G401.6 (cell line): ENCODE results near the gene POC1B.

Experiments used
- FAIRE-seq: peaks from 2 replicates; lab custom pipeline; 2012; peaks lifted over from hg19 to GRCh38; lab: Jason Lieb, UNC

Gene POC1B

DNA sequence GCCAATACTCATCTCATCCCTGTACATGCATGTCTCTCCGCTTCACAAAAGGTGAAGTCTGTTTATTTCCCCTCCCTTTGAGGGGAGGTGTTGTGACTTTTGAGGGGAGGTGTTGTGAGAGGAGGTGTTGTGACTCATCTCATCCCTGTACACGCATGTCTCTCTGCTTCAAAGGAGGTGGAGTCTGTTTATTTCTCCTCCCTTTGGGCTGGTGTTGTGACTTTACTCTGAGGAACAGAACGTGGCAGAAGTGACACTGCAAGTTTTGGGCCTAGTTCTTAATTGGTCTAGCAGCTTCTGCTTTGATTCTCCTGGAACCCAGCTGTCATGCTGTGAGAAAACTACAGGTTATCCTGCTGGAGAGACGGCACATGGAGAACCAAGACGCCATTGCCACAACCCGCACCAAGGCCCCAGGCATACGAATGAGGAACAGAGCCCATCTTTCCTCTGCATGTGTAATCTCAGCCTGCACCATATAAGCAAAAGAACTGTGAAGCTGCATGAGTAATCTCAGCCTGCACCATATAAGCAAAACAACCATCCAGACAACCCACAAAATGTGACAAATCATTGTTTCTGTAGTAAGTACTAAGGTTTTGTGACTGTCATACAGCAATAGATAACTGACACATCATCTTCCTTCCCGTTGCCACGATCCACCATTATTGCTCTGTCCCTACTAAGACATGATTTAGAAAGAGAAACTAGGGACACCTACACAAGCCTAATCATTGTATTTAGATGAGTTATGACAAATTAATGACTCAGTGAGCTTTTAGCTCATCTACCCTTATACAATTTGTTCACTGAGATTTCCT is 31.2 kb downstream of the POC1B start:
- no peak for FAIRE-seq

- no peak for FAIRE-seq
These were observed 32.1 kb downstream of the POC1B start for GRCh38 chr12:89493670-89494302.

GRCh38 chr12:89492883-89493282 is 33.0 kb downstream of the POC1B start:
- no peak for FAIRE-seq

GRCh38 chr12:89490922-89491321 is 34.9 kb downstream of the POC1B start:
- no peak for FAIRE-seq

GRCh38 chr12:89486264-89486663 is 39.6 kb downstream of the POC1B start:
- FAIRE-seq: no peak

DNA sequence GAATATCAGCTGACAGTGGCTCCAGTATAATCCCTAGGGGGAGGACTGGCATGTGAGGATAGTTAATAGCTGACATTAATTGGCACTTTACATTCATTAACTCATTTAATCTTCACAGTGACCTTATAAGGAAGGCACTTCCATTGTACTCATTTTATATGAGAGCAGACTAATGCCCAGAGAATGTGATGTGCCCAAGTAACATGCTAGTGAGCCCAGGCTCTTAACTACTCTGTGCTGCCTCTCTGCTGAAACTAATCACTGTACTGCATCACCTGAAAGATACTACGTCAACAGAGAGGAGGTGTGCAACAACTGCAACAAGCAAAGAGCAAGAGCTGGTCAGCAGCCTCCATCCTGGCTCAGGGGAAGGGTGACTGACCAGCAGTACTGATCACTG is 41.4 kb downstream of the POC1B start:
- FAIRE-seq: no peak

GRCh38 chr12:89481213-89481914 is 44.5 kb downstream of the POC1B start:
- FAIRE-seq: no peak

- FAIRE-seq: no peak
These were observed 45.9 kb downstream of the POC1B start for GRCh38 chr12:89479982-89480381.

DNA sequence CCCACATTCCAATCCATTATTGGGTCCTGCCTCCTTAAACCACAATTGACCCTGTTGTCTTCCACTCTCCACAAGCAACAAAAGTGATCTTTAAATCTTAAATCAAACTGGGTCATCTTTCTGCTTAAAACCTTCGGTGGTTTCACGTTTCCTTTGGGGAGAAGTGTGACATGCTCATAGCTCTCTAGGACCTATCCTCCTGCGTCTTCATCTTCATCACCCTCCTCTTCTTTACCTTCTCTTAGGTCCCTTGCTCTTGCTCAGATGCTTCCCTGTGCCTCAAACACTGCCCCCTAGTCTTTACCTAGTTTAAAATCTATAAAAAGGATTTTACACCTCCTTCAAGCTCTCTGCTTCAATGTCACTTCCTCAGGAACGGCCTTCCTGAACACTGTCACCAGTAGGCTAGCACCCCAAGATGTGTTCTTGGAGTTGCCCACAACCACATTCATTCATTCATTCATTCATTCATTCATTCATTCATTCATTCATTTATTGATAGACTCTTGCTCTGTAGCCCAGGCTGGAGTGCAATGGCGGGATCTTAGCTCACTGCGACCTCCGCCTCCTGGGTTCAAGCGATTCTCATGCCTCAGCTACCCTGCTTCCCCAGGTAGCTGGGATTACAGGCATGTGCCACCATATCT is 48.1 kb downstream of the POC1B start:
- no peak for FAIRE-seq

DNA sequence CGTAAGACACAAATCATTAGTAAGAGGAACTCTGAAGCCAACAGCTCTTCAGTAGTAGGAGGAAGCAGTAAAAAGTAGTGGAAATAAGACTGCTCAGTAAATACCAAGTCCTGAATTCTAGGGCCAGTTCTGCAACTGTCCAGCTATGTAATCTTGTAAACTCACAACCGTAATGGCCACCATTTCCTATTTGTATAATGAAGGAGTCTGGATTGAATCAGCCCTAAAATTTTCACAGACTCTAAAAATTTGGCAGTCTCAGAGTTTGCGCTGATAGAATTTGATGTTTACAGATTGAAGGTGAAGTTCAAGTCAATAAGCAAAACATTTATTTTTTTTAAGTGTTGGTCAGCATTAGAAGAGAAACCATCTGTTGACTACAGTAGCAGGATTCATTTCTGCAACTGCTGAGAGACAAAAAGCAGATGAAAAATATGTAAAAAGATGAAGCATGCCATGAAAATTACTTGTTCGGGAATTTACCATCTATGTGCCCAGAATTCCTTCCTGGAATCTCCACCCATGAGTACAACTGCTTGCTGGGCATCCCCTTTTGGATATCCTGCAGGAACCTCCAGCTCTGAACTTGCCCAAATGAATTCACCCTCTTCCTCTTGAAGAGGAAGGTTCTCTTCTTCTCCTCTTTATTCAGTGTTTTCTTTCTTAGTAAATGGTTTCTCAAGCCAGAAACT is 48.8 kb downstream of the POC1B start:
- no peak for FAIRE-seq

GRCh38 chr12:89476232-89476631 is 49.6 kb downstream of the POC1B start:
- FAIRE-seq: no peak

DNA sequence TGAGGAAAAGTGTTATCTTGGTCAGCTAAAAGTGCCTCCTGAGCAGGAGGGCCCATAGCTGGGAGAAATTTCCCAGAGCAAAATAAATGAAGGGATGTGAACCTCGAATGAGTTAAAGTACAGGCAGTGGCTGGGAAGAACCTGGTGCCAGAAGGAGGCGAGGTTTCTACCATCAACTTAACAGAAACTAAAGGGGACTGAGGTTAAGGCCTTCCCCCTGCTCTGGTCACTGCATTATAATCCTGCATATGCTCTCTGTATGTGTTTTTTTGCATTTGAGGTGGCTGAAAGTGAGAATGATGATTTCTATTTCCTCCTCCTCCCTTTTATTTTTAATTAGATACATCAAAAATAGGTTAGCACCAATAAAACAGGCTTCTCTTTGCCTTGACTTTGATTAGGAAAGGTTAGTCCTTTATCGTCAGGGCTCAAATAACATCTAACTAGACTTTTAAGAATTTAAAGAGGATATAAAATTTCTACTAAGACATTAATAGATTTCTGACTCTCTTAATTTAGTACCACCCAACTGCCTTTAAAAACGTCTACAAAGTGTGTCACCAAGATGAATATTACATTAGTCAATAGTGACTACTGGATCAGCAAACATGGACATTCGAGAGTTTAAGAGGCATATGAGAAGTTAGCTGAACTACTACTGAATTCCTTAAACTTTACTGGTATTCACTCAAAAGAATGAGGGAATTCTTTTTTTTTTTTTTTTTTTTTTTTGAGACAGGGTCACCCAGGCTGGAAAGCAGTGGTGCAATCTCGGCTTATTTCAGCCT is 50.5 kb downstream of the POC1B start:
- FAIRE-seq: no peak

DNA sequence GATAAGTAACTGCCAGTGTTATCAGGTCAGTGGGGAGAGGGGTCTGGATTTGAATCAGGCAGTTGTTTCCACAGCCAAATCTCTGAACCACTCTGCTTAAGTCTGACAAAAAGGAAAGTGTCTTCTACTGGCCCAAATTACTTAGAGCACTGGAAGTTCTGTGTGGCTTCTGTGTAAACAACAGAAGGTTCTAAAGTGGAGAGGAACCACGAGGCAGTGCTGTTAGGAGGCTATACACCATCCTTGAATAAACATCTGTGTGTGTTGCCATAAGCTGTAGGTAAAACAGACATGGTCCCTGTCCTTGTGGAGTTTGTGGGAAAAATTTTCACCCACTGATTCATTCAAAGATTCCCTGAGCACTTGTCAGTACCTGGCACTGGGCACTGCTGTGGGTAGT is 51.2 kb downstream of the POC1B start:
- FAIRE-seq: no peak

DNA sequence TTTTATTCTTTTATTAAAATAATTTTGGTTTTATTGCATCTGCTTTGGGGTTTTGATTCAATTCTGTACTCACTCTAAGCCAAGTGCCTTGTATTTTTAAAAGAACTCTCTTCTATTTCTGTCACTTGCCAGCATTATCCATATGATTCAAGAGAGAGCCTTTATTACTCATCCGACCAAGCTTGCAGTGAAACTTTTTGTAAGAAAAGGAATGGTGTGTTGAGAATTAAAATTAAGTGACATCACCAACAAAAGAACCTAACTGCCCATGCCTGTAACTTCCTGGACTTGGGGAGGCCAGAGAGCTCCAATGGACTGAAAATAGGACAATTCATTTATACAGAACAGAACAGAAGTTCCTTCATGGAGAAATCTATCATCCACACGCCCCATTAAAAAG is 53.3 kb downstream of the POC1B start:
- no peak for FAIRE-seq

- peak; percentile 91 for FAIRE-seq
These were observed 54.9 kb downstream of the POC1B start for GRCh38 chr12:89470741-89471509.

- FAIRE-seq: no peak
These were observed 56.5 kb downstream of the POC1B start for GRCh38 chr12:89469361-89469760.

DNA sequence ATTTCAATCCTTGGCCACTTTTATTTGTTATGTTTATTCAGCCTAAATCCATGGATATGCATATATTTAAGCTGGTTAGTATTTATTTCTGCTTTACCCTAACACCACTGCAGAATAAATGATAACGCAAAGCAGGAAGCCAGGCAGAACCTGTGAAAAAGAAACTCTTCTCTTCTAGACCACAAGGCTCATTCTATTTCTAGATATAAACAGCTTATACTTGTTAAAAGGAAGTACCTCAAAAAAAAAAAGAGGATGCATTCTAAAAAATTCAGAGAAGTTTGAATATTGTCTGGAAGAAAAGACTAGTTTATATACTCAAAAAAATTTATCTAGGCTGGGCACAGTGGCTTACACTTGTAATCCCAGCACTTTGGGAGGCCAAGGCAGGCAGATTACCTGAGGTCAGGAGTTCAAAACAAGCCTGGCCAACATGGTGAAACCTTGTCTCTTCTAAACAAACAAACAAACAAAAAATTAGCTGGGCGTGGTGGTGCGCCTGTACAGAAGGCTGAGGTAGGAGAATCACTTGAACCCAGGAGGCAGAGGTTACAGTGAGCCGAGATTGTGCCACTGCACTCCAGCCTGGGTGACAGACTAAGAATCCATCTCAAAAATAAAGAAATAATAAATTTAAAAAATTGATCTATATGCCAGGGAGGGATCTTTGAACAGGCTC is 57.1 kb downstream of the POC1B start:
- no peak for FAIRE-seq

DNA sequence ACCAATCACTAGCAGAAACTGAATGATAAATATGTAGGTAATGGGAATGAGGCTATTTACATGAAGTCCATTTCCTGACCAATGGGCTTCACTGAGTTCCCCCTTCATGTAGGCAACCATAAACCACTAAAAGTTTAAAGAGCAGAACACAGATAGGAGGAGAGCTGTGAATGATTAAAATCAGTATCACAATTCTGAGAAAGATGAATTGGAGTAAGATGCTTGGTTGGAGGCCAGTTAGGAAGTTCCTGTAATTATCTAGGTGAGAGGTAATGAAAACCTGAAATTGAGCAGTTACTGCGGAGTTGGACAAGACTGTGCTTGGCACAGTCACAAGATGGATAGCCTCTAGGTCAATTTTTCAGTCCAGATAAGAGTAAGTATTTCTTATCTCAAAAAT is 57.8 kb downstream of the POC1B start:
- FAIRE-seq: no peak

DNA sequence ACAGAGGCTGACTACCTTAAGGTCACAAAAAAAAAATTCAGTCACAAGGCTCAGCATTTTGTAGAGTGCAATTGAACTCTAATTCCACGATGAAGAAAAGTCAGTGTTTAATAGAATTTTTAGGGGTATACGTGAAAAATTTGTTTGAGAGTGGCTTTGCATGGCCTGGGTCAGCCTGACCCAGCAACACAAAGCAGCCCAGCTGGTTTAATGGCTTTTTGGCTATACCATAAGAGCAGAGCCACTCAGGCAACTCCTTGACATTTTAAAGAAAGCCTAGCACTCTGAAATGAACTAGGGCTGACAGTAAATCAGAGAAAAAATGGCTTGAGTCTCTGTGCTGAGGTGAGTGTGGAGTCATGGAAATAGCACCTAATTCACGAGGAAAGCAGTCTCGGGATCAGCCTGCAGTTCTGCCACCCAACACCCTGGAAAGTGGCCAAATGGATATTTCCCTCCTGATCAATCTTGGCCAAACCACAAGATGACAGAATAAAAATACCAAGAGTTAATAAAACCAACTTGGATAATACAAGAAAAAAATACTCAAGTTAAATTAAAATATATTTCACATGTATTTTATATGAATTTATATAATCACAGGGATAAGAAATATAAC is 60.8 kb downstream of the POC1B start:
- no peak for FAIRE-seq
